ENCODE measurements around the gene ZIC2.
"Not testable (repeated sequence)": the region's sequence is repeated elsewhere in the genome, so short reads cannot be mapped to it uniquely, and the experiment has no call there.

Gene ZIC2

GRCh38 chr13:99981735-99982035 lies at the start of gene ZIC2:
TSS of gene ZIC2 (plus strand) at chr13:99981784. CDS start at chr13:99982065, 281 bp downstream.
- DNase-seq (ENCODE audit: low read depth in 2 of 2, low spot score in 1 of 2): no peak

GRCh38 chr13:99932912-99933311 lies 48.7 kb upstream of the ZIC2 start:
- DNase-seq (ENCODE audit: low read depth in 2 of 2, low spot score in 1 of 2): no peak

DNA sequence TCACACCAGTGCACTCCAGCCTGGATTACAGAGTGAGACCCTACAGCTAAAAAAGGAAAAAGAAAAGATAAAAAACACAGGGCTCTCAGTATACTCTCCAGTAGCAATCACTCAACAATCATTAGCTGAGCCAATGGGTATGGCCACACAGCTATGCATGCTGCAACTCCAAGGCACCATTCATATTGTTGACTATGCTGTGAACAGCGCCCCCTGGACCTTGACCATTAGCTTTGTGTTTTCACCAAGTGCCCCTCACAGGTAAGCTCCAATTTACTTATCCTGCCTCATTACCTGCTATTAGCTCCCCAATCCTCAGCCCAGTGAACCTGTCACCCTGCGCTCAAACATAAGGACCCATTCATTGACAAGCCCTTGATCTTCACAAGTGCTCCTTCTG lies 45.8 kb upstream of the ZIC2 start:
- DNase-seq (ENCODE audit: low read depth in 2 of 2, low spot score in 1 of 2): no peak

DNA sequence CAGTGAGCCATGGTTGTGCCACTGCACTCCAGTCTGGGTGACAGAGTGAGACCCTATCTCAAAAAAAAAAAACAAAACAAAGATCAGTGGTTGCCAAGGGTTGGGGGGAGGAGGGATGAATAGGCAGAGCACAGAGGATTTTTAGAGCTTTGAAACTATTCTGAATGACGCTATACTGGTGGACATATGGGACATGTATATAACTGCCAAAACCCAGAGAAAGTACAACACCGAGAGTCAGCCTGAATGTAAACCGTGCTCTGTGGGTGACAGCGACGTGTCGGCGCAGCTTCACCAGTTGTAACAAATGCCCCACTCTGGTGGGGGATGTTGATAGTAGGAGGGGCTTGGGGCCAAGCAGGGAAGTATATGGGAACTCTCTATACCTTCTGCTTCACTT lies 42.9 kb upstream of the ZIC2 start:
- DNase-seq (ENCODE audit: low read depth in 2 of 2, low spot score in 1 of 2): no peak

DNA sequence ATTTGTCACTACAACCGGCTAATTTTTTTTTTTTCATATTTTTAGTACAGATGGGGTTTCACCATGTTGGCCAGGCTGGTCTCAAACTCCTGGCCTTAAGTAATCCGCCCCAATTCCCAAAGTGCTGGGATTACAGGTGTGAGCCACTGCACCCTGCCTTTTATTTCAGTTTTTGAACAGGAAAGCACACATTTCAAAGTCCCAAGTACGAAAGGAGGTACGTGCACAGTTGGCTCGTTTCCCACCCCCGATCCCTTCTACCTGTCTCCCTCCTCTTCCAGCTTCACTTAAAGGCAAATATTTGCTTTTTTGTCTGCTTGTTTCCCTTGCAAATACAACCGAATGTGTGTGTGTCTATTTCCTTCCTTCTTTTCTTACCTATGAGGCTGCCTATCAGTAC lies 40.5 kb upstream of the ZIC2 start:
- no peak for DNase-seq (ENCODE audit: low read depth in 2 of 2, low spot score in 1 of 2)

GRCh38 chr13:99941911-99942310 lies 39.7 kb upstream of the ZIC2 start:
- DNase-seq (ENCODE audit: low read depth in 2 of 2, low spot score in 1 of 2): no peak

GRCh38 chr13:99944102-99944501 lies 37.5 kb upstream of the ZIC2 start:
- DNase-seq (ENCODE audit: low read depth in 2 of 2, low spot score in 1 of 2): no peak

DNA sequence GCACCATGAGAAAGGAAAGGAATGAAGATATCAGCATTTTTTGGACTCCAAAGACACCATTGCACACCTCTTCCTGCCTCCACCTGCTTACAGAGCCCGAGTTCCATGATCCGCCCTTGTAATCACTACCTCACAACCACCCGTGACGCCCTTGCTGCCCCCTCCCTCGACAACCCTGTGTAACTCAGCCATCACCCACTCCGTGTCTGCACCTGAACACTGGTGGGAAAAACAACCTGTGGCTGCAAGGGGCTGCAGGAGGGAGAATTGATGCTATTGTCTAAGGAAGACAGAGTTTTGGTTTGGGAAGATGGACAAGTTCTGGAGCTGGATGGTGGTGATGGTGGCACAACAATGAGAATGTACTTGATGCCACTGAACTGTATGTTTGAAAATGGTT lies 37.0 kb upstream of the ZIC2 start:
- DNase-seq (ENCODE audit: low read depth in 2 of 2, low spot score in 1 of 2): no peak

DNA sequence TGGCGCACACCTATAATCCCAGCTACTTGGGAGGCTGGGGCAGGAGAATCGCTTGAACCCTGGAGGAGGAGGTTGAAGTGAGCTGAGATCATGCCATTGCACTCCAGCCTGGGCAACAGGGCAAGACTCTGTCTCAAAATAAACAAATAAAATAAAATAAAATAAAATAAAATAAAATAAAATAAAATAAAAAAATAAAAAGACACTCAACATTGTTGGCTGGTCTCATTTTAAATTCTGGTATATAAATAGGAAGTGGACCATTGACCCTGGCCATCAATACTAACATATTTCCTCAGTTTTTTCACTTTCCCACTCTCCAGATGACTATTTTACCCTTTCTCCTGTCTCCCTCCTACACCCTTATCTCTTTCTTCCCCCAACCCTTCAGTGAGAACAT lies 36.1 kb upstream of the ZIC2 start:
- DNase-seq (ENCODE audit: low read depth in 2 of 2, low spot score in 1 of 2): not testable (repeated sequence)

GRCh38 chr13:99947666-99948065 lies 33.9 kb upstream of the ZIC2 start:
- no peak for DNase-seq (ENCODE audit: low read depth in 2 of 2, low spot score in 1 of 2)

GRCh38 chr13:99948411-99948810 lies 33.2 kb upstream of the ZIC2 start:
- no peak for DNase-seq (ENCODE audit: low read depth in 2 of 2, low spot score in 1 of 2)

DNA sequence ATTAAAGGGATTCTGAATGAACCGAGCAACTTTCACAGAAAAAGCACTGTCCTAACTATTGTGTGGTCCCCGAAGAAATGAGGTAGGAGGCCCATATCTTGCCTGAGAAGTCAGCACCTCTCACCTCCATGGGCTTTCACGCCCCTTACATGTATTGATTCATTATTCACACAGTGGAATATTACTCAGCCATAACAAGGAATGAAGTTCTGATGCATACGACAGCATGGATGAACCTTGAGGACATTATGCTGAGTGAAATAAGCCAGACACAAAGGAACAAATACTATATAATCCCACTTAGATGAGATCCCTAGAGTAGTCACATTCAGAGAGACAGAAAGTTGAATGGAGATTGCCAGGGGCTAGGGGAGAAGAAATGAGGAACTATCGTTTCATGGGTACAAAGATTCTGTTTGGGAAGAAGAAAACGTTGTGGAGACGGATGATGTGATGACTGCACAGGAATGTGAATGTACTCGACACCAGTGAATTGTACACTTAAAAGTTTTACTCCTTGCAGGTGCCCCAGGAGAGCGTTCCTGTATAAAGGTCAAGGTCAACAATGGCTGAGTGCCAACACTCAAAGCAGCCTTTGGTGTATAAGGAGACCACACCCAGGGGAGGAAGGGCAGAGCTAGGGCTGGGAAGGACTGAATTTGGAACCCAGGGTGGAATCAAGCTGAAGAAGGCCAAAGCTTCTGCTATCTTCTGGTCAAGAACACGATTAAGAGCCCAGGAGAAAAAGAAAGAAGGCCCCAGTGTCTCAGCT lies 32.5 kb upstream of the ZIC2 start:
- DNase-seq (ENCODE audit: low read depth in 2 of 2, low spot score in 1 of 2): no peak

DNA sequence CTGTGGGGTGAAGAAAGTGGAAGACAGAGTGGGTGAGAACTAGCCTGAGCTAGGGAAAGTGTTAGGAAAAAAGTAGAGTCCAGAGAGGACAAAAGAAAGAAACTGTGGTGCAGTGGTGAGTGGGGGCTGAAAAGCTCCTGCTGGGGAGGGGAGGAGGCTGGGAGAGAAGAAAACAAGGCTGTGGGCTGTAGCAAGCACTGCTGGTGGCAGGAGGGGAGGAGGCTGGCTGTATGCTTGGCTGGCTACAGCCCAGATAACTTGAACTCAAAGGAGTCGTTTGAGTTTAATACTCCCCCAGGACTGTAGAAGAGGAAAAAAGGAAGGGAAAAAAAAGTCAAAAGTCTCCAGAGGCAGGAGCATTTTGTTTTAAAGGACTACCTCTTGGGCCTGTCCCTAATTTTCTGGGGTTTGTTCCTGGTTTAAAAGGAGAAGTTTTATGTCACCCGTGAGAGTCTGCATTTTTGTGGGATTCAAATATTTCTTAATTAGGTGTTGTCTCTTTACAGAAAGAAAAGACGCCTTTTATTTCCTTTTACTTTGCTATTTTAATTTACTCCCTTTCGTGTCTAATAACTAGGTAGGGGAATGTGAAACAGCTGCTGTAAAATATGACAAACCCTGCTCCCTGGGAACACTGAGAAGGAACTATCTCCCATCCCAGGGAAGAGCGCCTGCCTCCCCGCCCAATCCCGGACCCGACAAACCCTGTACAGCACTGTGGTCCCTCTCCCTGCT lies 31.7 kb upstream of the ZIC2 start:
- DNase-seq (ENCODE audit: low read depth in 2 of 2, low spot score in 1 of 2): no peak

DNA sequence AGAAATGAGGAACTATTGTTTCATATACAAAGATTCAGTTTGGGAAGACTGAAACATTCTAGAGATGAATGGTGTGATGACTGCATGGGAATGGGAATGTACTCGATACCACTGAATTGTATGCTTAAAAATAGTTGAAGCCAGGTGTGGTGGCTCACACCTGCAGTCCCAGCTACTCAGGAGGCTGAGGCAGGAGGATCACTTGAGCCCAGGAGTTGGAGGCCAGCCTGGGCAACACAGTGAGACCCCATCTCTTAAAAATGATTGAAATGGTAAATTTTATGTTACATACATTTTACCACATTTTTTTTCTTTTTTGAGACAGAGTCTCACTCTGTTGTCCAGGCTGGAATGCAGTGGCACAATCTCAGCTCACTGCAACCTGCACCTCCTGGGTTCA lies 29.9 kb upstream of the ZIC2 start:
- not testable (repeated sequence) for DNase-seq (ENCODE audit: low read depth in 2 of 2, low spot score in 1 of 2)

DNA sequence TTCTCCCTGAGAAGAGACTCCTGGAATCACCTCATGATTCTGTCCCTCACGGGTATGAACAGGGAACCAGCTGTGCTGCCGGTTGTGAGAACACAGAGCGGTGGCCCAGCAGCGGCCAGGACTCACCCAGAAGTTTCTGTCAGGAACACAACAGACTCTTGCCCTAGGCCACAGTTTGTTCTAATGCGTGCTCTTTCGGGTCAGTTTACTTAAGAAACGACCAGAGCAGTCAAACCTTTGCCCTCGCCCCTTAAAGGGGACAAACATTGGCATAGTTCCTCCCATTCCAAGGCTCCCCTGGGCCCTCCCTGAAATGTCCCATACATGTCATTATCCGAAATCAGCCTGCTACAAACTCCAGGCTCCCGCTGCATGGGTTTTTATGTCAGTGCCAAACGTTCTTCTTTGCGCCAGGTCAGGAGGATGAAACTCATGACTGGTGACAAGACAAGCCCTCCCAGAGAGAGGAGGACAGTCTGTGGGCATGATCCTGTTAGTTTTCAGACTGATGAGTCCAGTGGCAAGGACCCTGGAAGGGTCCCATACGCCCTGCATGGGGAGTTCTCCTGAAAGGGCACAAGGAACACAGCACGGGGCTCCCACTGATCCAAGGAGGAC lies 28.3 kb upstream of the ZIC2 start:
- no peak for DNase-seq (ENCODE audit: low read depth in 2 of 2, low spot score in 1 of 2)

DNA sequence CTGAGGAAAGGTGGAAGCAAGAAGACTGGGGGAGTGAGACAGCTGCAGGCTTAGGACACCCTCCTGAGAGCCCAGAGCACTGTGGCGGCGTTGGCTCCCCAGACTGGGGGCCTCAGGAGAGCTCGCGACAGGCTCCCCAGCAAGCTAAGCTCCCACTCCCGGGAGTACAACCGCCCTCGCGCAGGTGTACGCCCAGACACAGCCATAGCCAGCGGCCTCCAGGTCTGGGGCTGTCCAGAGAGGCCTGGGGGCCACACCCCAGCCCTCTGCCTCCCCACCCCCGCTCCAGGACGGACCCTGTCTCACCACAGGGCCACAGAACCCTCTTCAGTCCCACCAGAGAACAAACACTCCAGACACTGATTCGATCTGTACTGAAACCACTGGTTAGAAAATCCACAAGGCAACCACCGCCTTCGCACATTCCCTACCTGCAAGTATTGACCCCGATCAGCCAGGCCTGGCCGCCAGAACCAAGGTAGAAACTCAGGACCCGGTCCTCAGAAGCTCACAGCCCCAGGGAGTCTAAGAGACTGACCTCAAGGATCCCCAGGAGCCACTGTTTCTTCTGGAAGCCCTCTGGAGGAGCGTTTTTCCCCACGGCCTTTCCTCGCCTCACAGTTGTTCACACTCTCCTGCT lies 26.4 kb upstream of the ZIC2 start:
- DNase-seq (ENCODE audit: low read depth in 2 of 2, low spot score in 1 of 2): no peak

GRCh38 chr13:99955747-99956472 lies 25.7 kb upstream of the ZIC2 start:
- no peak for DNase-seq (ENCODE audit: low read depth in 2 of 2, low spot score in 1 of 2)

DNA sequence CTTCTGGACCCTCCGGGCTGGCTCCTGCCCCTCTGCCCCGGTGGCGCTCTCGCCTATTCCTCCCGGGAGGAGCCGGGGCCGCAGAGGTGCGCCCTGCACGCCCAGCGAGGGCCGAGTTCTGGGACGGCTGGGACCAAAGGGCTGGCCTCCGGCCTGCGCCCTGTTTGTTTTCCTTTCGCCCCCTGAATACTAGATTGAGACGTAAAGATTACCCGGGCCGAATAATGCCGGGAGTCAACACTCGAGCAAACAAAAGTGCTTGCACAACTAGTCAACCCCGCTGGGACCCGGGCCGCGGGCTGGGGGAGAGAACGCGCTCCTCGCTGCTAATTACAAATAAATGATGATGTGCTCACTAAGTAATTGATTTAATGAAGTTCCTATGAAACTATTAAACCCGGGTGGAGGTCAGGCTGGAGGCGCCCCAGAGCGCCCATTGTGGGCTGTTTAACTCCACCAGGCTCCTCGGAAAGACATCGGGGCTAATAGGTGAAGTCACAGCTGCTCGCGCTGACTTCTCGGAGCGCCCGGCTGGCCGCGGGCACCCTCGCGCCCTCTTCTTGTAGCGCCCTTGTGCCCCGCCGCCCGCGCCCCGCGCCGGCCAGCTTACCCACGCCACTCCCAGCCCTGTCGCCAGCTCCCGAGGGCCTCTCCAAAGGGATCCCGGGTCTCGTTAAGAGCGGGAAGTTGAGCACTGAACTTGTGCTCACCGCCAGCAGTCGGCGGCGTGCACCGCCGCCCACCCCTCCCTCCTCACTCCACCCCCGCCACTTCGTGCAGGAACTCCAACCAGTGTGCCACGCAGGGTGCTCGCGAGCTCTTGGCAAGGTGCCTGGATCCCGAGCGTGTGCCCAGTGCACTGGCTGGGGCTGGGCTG lies 24.9 kb upstream of the ZIC2 start:
- no peak for DNase-seq (ENCODE audit: low read depth in 2 of 2, low spot score in 1 of 2)

GRCh38 chr13:99958406-99959126 lies 23.0 kb upstream of the ZIC2 start:
- DNase-seq (ENCODE audit: low read depth in 2 of 2, low spot score in 1 of 2): no peak

GRCh38 chr13:99959127-99959539 lies 22.5 kb upstream of the ZIC2 start:
- no peak for DNase-seq (ENCODE audit: low read depth in 2 of 2, low spot score in 1 of 2)
